Right renal pelvis (tissue), 4 donors: ENCODE measurements around the gene SSPN. TPM values are rescaled to one million over a fixed set of nuclear protein-coding genes. Genes with fewer than 3 reads are reported as not detected.

Source experiments
- DNase-seq, 4 donors: peaks; one replicate each; pipeline ENCODE4 v3.0.0-alpha.2; 2013; ENCODE audit warnings: low read depth in 4 of 4, low spot score in 3 of 4, missing footprints in 1 of 4
- polyA plus RNA-seq, 4 donors: library from polyadenylated mRNA; unstranded; fragments of 120-200 nt; gene quantifications; one replicate each; pipeline ENCODE4 v1.2.1, GENCODE V29; 2013; ENCODE audit not compliant: insufficient read length in 4 of 4

The SSPN gene
- polyA plus RNA-seq = 10 to 100 TPM; 12.9 to 16.9 (median 15.8) TPM

GRCh38 chr12:26195250-26195640 lies at the start of gene SSPN:
Gene SSPN, plus strand, starts transcription at chr12:26195573. Its CDS starts 100 bp downstream, at chr12:26195673.
- DNase-seq = peak; percentile 33 to 52 (median 37)

- DNase-seq = no peak
Measured at GRCh38 chr12:26148291-26148690, 47.1 kb upstream of the SSPN start.

- DNase-seq = no peak
Measured at GRCh38 chr12:26149968-26150500, 45.3 kb upstream of the SSPN start.

GRCh38 chr12:26150736-26151450 lies 44.5 kb upstream of the SSPN start:
- DNase-seq = no peak

GRCh38 chr12:26152507-26153102 lies 42.8 kb upstream of the SSPN start:
- DNase-seq = no peak

- DNase-seq = no peak
Measured at GRCh38 chr12:26153421-26154154, 41.8 kb upstream of the SSPN start.

- no peak for DNase-seq
Measured at GRCh38 chr12:26156201-26156871, 39.0 kb upstream of the SSPN start.

- no peak for DNase-seq
Measured at GRCh38 chr12:26157001-26157400, 38.4 kb upstream of the SSPN start.

- DNase-seq = no peak
Measured at GRCh38 chr12:26158078-26158764, 37.2 kb upstream of the SSPN start.

- no peak for DNase-seq
Measured at GRCh38 chr12:26162174-26162573, 33.2 kb upstream of the SSPN start.

- DNase-seq = no peak
Measured at GRCh38 chr12:26162905-26163304, 32.5 kb upstream of the SSPN start.

- no peak for DNase-seq
Measured at GRCh38 chr12:26164118-26164517, 31.3 kb upstream of the SSPN start.

- DNase-seq = no peak
Measured at GRCh38 chr12:26172013-26172412, 23.4 kb upstream of the SSPN start.

GRCh38 chr12:26172539-26172938 lies 22.8 kb upstream of the SSPN start:
- no peak for DNase-seq

GRCh38 chr12:26172946-26173552 lies 22.3 kb upstream of the SSPN start:
- no peak for DNase-seq

GRCh38 chr12:26176725-26177124 lies 18.6 kb upstream of the SSPN start:
- no peak for DNase-seq

- DNase-seq = no peak
Measured at GRCh38 chr12:26177283-26177682, 18.1 kb upstream of the SSPN start.

GRCh38 chr12:26179826-26180225 lies 15.5 kb upstream of the SSPN start:
- DNase-seq = no peak

- DNase-seq = no peak
Measured at GRCh38 chr12:26182377-26182776, 13.0 kb upstream of the SSPN start.
